ENCODE results near the gene DIO3.

DNA sequence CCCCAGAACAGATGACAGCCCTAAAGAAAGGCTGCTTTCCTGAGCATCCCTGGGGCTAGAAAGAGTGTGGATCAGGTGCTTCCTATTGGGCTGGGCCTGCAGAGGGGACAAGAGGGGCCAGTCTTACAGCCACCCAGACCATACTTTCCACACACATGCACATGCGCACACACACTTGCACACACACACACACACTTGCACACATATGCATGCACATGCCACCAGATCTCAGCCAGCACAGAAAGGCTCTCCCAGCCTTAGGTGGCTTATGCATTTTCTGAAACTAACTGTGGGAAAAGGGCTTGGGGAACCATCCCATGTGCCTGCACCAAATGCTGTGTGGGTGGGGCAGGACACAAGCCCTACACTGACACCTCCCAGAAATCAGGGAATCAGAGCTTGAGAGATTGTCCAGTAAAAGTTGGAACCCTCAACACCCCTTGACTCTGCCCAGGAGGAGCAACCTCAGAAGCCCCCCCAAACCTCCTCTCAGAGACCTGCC lies 2.5 kb upstream of the DIO3 start:
- TF ChIP-seq MXI1 (IDR thresholded peaks at IDR 0.05; ENCODE audit: borderline replicate concordance, low read depth, low read length) (no peak), RCOR1 (IDR thresholded peaks at IDR 0.05; ENCODE audit: insufficient replicate concordance, low read length) (no peak), BHLHE40 (IDR thresholded peaks at IDR 0.05; ENCODE audit: low read depth, low read length) (no peak), POLR2A (IDR thresholded peaks at IDR 0.05; ENCODE audit: low read depth, low read length) (no peak), RAD21 (IDR thresholded peaks at IDR 0.05; ENCODE audit: low read length) (no peak), SMC3 (IDR thresholded peaks at IDR 0.05; ENCODE audit: low read depth, low read length) (no peak), MAZ (IDR thresholded peaks at IDR 0.05; ENCODE audit: borderline replicate concordance, low read depth, low read length) (no peak), CEBPB (IDR thresholded peaks at IDR 0.05; ENCODE audit: low read depth, low read length) (no peak), MAFK (IDR thresholded peaks at IDR 0.05; ENCODE audit: low read depth, low read length) (no peak), NFE2L2 (IDR thresholded peaks at IDR 0.05; ENCODE audit: low read depth, low read length) (no peak), CHD1 (IDR thresholded peaks at IDR 0.05; ENCODE audit: low read depth, low read length) (no peak)
- TF ChIP-seq, protein P1, sequence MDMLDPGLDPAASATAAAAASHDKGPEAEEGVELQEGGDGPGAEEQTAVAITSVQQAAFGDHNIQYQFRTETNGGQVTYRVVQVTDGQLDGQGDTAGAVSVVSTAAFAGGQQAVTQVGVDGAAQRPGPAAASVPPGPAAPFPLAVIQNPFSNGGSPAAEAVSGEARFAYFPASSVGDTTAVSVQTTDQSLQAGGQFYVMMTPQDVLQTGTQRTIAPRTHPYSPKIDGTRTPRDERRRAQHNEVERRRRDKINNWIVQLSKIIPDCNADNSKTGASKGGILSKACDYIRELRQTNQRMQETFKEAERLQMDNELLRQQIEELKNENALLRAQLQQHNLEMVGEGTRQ (IDR thresholded peaks at IDR 0.05; ENCODE audit: low read depth, low read length) = no peak
- TF ChIP-seq, protein P2, sequence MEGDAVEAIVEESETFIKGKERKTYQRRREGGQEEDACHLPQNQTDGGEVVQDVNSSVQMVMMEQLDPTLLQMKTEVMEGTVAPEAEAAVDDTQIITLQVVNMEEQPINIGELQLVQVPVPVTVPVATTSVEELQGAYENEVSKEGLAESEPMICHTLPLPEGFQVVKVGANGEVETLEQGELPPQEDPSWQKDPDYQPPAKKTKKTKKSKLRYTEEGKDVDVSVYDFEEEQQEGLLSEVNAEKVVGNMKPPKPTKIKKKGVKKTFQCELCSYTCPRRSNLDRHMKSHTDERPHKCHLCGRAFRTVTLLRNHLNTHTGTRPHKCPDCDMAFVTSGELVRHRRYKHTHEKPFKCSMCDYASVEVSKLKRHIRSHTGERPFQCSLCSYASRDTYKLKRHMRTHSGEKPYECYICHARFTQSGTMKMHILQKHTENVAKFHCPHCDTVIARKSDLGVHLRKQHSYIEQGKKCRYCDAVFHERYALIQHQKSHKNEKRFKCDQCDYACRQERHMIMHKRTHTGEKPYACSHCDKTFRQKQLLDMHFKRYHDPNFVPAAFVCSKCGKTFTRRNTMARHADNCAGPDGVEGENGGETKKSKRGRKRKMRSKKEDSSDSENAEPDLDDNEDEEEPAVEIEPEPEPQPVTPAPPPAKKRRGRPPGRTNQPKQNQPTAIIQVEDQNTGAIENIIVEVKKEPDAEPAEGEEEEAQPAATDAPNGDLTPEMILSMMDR (conservative IDR thresholded peaks at IDR 0.05; ENCODE audit: low read depth, low read length) = no peak
- TF ChIP-seq, protein P3, sequence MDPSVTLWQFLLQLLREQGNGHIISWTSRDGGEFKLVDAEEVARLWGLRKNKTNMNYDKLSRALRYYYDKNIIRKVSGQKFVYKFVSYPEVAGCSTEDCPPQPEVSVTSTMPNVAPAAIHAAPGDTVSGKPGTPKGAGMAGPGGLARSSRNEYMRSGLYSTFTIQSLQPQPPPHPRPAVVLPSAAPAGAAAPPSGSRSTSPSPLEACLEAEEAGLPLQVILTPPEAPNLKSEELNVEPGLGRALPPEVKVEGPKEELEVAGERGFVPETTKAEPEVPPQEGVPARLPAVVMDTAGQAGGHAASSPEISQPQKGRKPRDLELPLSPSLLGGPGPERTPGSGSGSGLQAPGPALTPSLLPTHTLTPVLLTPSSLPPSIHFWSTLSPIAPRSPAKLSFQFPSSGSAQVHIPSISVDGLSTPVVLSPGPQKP (IDR thresholded peaks at IDR 0.05; ENCODE audit: borderline replicate concordance, low read depth, low read length) = no peak

All from IMR-90 (cell line).